ENCODE data around the gene PDE8A. TPM values are rescaled to one million over a fixed set of nuclear protein-coding genes. Genes with fewer than 3 reads are reported as not detected.
A peak's percentile ranks its signal among the peaks of the same experiment; 100 is the strongest.

PDE8A gene
- total and polyA plus RNA-seq, 12 donors: 10.9 to 46.7 (median 17.4) TPM

- no peak for TF ChIP-seq CTCF (IDR thresholded peaks at IDR 0.05)
- no peaks in the 10 kb centered on the region for H3K36me3 ChIP-seq
- H3K4me3 ChIP-seq: no peak overlapping the region
- ATAC-seq (no peak), DNase-seq (no peak)
- no peaks in the 10 kb centered on the region for H3K9me3 ChIP-seq
- H3K4me1 ChIP-seq: peaks cover 18 to 52% (median 28%) of the 10 kb centered on the region in 9 donors
- H3K27ac ChIP-seq: peak overlapping the region in 1 of 10 donors; percentile 16
- intact Hi-C loops (cut with DNase I): no loop called here
- no peaks in the 10 kb centered on the region for H3K27me3 ChIP-seq
- 91 to 93% methylated on average over 4 of the region's 4 CpGs for WGBS, 2 donors
These were observed 32.1 kb downstream of the PDE8A start for GRCh38 chr15:85013785-85014184.

GRCh38 chr15:85014932-85015331 is 33.3 kb downstream of the PDE8A start:
- intact Hi-C loops (cut with DNase I): no loop called here
- no peak for DNase-seq
- H3K4me3 ChIP-seq: no peak overlapping the region
- TF ChIP-seq CTCF (IDR thresholded peaks at IDR 0.05): no peak
- no peaks in the 10 kb centered on the region for H3K27me3 ChIP-seq
- no peaks in the 10 kb centered on the region for H3K36me3 ChIP-seq
- 80 to 85% methylated on average over 6 of the region's 6 CpGs for WGBS, 2 donors
- ATAC-seq: no peak
- H3K27ac ChIP-seq: no peak overlapping the region
- peaks cover 12 to 48% (median 17%) of the 10 kb centered on the region in 9 donors for H3K4me1 ChIP-seq
- no peaks in the 10 kb centered on the region for H3K9me3 ChIP-seq

- Histone ChIP-seq H3K4me3 (no peak overlapping the region), H3K9me3 (no peaks in the 10 kb centered on the region), H3K27ac (no peak overlapping the region), H3K27me3 (no peaks in the 10 kb centered on the region), H3K4me1 (peaks cover under 1 to 46% (median 7%) of the 10 kb centered on the region in 9 donors), H3K36me3 (no peaks in the 10 kb centered on the region)
- intact Hi-C loops (cut with DNase I): no loop called here
- TF ChIP-seq CTCF (IDR thresholded peaks at IDR 0.05): no peak
- no peak for DNase-seq
- ATAC-seq: no peak
These were observed 34.6 kb downstream of the PDE8A start for GRCh38 chr15:85016275-85016674.

- Histone ChIP-seq H3K9me3 (no peaks in the 10 kb centered on the region), H3K36me3 (no peaks in the 10 kb centered on the region), H3K27ac (no peak overlapping the region), H3K4me1 (peaks cover 0 to 42% (median 21%) of the 10 kb centered on the region in 9 donors), H3K27me3 (no peaks in the 10 kb centered on the region), H3K4me3 (no peak overlapping the region)
- TF ChIP-seq CTCF (IDR thresholded peaks at IDR 0.05): no peak
- intact Hi-C loops (cut with DNase I): loop anchor here in 1 of 10 donors (5.0 kb wide), 1 partner anchor 33 kb away; no protein-coding TSS in a partner anchor
- WGBS, 2 donors: 65 to 71% methylated on average over 15 of the region's 15 CpGs
- no peak for DNase-seq
- ATAC-seq: no peak
These were observed 38.3 kb downstream of the PDE8A start for GRCh38 chr15:85019815-85020590.

Data from heart right ventricle (tissue), 16 donors.